Parathyroid adenoma (tissue), 2 donors: ENCODE data around the gene IQSEC3.

Source experiments
- H2AFZ ChIP-seq: fragments of 300-600 bp; sonication (generic); one replicate; pipeline ENCODE4 v1.7.0; 2017; ENCODE audit warnings: antibody characterized with exemption, mild to moderate bottlenecking
- H3K27ac ChIP-seq: fragments of 300-600 bp; sonication (generic); one replicate; pipeline ENCODE4 v1.7.0; 2017
- H3K27me3 ChIP-seq: fragments of 300-600 bp; sonication (generic); one replicate; pipeline ENCODE4 v1.7.0; 2017; ENCODE audit warnings: low read length; ENCODE audit not compliant: control insufficient read depth, insufficient read depth
- H3K36me3 ChIP-seq: fragments of 300-600 bp; sonication (generic); one replicate; pipeline ENCODE4 v1.7.0; 2017; ENCODE audit warnings: low read length; ENCODE audit not compliant: control insufficient read depth, insufficient read depth
- H3K4me1 ChIP-seq: fragments of 300-600 bp; sonication (generic); one replicate; pipeline ENCODE4 v1.7.0; 2017; ENCODE audit warnings: control low read depth
- H3K4me2 ChIP-seq: fragments of 300-600 bp; sonication (generic); one replicate; pipeline ENCODE4 v1.7.0; 2017; ENCODE audit warnings: low read length
- H3K4me3 ChIP-seq: fragments of 300-600 bp; sonication (generic); one replicate; pipeline ENCODE4 v1.7.0; 2017; ENCODE audit warnings: low read depth, low read length
- H3K79me2 ChIP-seq: fragments of 300-600 bp; sonication (generic); one replicate; pipeline ENCODE4 v1.7.0; 2017; ENCODE audit warnings: control low read depth
- H3K9ac ChIP-seq: fragments of 300-600 bp; sonication (generic); one replicate; pipeline ENCODE4 v1.7.0; 2017; ENCODE audit warnings: mild to moderate bottlenecking
- H3K9me3 ChIP-seq: fragments of 300-600 bp; sonication (generic); one replicate; pipeline ENCODE4 v1.7.0; 2017; ENCODE audit warnings: low read length; ENCODE audit not compliant: control insufficient read depth
- TF ChIP-seq, protein P1 (sequence below): fragments of 300-600 bp; sonication (generic); IDR thresholded peaks from one replicate; pipeline ENCODE4 v1.7.0; 2017; ENCODE audit warnings: antibody characterized with exemption, mild to moderate bottlenecking
- donor health status: primary hyperparathyroidism.

The IQSEC3 gene

DNA sequence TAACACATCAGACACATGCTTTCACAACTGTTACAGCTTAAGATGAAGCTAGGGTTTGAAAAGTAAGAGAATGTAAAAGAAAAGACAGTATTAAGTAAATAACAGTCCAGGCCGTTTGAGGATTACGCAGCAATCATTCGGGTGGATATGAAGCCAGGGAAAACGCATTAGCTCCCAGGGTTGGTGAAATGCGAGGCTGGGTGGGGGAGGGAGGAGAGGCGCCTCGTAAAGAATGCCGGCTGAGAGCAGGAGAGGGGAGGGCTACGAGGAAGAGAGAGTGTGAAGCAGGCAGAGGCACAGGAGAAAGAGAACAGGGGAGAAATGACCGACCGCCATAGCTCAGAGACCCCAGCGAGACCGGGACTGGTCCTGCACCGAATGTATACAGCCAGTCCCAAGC, 73.0 kb downstream of the IQSEC3 start:
- Histone ChIP-seq H3K4me1 (peaks cover 57% of the 10 kb centered on the region), H2AFZ (peak overlapping the region; percentile 26), H3K27ac (peak overlapping the region; percentile 97), H3K4me2 (no peak overlapping the region), H3K9me3 (no peaks in the 10 kb centered on the region), H3K4me3 (no peak overlapping the region), H3K27me3 (no peaks in the 10 kb centered on the region), H3K9ac (no peak overlapping the region), H3K36me3 (no peaks in the 10 kb centered on the region), H3K79me2 (peaks cover 3% of the 10 kb centered on the region)
- TF ChIP-seq, protein P1, sequence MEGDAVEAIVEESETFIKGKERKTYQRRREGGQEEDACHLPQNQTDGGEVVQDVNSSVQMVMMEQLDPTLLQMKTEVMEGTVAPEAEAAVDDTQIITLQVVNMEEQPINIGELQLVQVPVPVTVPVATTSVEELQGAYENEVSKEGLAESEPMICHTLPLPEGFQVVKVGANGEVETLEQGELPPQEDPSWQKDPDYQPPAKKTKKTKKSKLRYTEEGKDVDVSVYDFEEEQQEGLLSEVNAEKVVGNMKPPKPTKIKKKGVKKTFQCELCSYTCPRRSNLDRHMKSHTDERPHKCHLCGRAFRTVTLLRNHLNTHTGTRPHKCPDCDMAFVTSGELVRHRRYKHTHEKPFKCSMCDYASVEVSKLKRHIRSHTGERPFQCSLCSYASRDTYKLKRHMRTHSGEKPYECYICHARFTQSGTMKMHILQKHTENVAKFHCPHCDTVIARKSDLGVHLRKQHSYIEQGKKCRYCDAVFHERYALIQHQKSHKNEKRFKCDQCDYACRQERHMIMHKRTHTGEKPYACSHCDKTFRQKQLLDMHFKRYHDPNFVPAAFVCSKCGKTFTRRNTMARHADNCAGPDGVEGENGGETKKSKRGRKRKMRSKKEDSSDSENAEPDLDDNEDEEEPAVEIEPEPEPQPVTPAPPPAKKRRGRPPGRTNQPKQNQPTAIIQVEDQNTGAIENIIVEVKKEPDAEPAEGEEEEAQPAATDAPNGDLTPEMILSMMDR = no peak

DNA sequence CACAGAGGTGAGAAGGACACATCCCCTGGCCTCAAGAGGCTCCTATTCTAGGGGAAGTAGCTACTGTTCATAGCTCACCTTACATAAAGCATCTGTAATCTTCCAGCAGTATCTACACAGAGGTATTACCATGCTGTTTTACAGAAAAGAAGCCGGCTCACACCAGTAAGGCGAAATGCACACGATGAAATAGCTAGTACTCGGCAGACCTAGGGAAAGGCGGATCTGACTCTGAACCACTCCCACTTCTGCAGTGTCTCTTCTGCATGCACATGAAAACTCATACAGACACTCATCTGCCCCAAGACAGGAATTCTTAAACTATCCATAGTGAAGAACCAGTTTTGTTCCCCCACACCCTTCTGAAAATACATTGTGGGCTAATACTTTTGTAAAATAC, 73.6 kb downstream of the IQSEC3 start:
- H3K9ac ChIP-seq = no peak overlapping the region
- TF ChIP-seq, protein P1 = no peak
- H3K4me3 ChIP-seq = no peak overlapping the region
- H2AFZ ChIP-seq = peak overlapping the region; percentile 26
- no peaks in the 10 kb centered on the region for H3K27me3 ChIP-seq
- peaks cover 61% of the 10 kb centered on the region for H3K4me1 ChIP-seq
- no peaks in the 10 kb centered on the region for H3K36me3 ChIP-seq
- peak overlapping the region; percentile 97 for H3K27ac ChIP-seq
- H3K4me2 ChIP-seq = no peak overlapping the region
- H3K79me2 ChIP-seq = peaks cover 3% of the 10 kb centered on the region
- no peaks in the 10 kb centered on the region for H3K9me3 ChIP-seq

DNA sequence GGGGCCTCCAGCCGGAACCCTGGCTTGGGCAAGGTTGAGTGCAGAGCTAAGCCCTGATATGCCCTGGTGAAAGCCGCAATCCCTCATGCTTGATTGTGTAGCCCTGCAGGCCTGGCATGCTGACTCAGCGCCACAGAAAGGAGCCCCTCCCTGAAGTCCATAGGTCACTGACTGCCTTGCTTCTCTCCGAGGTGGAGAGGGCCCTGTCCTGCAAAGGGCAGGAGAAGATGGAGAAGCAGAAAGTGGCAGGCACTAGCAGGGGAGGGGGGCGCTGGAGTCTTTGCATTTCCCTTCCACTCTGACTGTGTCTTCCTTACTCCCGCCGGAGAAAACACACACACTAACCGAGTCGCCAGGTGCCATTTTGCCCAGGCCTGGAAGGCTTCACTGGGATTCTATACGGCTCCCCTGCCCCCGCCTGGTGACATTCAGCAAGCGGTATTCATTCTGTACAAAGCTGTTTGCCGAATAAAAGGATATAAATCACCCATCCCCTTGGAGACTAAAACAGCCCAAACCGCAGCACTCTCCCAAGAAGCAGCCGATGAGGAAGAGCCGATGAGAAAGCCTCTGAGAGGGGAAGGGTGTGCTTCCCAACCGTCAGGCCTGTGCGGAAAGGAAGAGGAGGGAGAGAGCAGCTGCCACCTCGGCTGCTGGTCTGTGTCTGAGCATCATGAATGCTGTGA, 77.5 kb downstream of the IQSEC3 start:
- peak overlapping the region; percentile 36 for H2AFZ ChIP-seq
- H3K4me1 ChIP-seq = peaks cover 82% of the 10 kb centered on the region
- H3K4me2 ChIP-seq = peak overlapping the region; percentile 34
- no peaks in the 10 kb centered on the region for H3K36me3 ChIP-seq
- TF ChIP-seq, protein P1 = no peak
- peak overlapping the region; percentile 97 for H3K27ac ChIP-seq
- no peak overlapping the region for H3K4me3 ChIP-seq
- H3K79me2 ChIP-seq = no peaks in the 10 kb centered on the region
- no peaks in the 10 kb centered on the region for H3K9me3 ChIP-seq
- H3K27me3 ChIP-seq = no peaks in the 10 kb centered on the region
- no peak overlapping the region for H3K9ac ChIP-seq

DNA sequence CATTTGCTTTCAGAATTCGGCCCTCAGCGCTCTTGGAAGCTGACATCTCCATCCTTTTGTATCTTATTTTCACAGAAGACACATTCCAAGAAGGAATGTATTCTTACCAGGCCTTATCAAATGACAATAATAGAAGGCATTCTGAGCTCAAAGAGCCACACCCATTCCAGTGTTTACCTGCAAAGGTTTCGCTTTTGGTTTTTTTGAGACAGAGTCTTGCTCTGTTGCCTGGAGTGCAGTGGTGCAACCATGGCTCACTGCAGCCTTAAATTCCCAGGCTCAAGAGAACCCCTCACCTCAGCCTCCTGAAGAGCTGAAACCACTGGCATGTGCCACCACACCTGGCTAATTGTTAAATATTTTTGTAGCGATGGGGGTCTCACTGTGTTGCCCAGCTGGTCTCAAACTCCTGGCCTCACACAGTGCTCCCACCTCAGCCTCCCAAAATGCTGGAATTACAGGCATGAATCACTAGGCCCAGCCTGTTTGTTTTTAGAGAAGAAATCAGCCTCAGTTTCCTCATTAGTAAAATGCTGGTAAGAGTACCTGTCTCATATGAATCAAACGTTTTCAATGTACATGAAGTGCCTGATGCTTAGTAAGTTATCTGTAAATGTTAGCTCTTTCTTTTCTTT, 78.2 kb downstream of the IQSEC3 start:
- Histone ChIP-seq H3K4me3 (no peak overlapping the region), H3K27ac (peak overlapping the region; percentile 97), H3K9me3 (no peaks in the 10 kb centered on the region), H3K36me3 (no peaks in the 10 kb centered on the region), H3K27me3 (no peaks in the 10 kb centered on the region), H3K79me2 (no peaks in the 10 kb centered on the region), H3K9ac (no peak overlapping the region), H3K4me1 (peaks cover 82% of the 10 kb centered on the region), H3K4me2 (peak overlapping the region; percentile 34), H2AFZ (peak overlapping the region; percentile 36)
- TF ChIP-seq, protein P1 = no peak
